ENCODE results near the gene NEB.
A peak's percentile ranks its signal among the peaks of the same experiment; 100 is the strongest.

Gene NEB

GRCh38 chr2:151439127-151439526, 295.1 kb downstream of the NEB start:
- FAIRE-seq: no peak

DNA sequence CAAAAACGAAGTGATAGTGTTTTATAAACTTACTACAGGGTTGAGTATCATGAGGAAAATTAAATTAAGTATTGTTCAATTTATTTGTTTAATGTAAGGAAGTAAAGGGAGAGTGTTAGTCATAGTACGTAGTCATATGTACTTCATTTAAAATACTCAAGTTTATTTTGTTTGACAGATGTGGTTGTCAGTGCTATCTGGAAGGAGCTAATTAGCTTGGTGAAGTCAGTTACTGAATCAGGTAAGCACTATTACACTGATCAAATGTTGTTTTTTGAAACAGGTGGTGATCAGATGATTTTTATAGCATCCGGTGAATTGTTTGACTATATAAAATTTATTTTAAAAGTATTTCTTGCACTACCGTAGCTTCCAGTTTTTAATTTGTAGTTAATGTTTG, 295.8 kb downstream of the NEB start:
- FAIRE-seq: no peak

- peak; percentile 3 for FAIRE-seq
Measured at GRCh38 chr2:151437630-151438029, 296.6 kb downstream of the NEB start.
